ENCODE measurements around the gene NMNAT2. TPM values are rescaled to one million over a fixed set of nuclear protein-coding genes. Genes with fewer than 3 reads are reported as not detected.

Gene NMNAT2
- total and polyA plus RNA-seq, 9 donors, result 0.24 to 2.5 (median 0.77) TPM; not detected in 1

DNA sequence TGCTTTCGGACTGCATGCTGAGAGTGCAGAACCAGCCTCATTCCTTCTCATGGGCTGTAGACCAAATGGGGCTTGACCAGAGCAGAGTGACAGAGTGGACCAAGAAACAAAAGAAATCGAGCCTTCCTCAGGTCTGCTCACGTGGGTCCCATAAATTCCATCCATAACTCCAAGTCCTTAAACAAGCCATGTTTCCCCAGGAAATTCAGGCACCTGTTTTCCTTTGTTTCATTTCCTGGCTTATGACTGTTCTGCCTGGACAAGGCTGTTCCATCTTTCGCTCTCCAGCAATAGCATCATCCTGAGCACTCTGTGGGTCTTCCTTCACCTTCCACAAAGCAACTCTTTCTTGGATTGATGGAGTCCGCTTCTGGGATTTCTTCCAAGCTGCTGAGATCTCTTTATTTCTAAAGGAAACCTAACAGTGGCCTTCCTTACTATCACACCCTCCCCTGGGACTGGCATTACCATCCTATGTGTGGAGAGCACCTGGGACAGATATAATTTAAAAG is 168.2 kb downstream of the NMNAT2 start:
- no peak for TF ChIP-seq POLR2A (IDR thresholded peaks at IDR 0.05)
- TF ChIP-seq, protein P1, sequence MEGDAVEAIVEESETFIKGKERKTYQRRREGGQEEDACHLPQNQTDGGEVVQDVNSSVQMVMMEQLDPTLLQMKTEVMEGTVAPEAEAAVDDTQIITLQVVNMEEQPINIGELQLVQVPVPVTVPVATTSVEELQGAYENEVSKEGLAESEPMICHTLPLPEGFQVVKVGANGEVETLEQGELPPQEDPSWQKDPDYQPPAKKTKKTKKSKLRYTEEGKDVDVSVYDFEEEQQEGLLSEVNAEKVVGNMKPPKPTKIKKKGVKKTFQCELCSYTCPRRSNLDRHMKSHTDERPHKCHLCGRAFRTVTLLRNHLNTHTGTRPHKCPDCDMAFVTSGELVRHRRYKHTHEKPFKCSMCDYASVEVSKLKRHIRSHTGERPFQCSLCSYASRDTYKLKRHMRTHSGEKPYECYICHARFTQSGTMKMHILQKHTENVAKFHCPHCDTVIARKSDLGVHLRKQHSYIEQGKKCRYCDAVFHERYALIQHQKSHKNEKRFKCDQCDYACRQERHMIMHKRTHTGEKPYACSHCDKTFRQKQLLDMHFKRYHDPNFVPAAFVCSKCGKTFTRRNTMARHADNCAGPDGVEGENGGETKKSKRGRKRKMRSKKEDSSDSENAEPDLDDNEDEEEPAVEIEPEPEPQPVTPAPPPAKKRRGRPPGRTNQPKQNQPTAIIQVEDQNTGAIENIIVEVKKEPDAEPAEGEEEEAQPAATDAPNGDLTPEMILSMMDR (IDR thresholded peaks at IDR 0.05), result no peak
- TF ChIP-seq EP300 (IDR thresholded peaks at IDR 0.05), result no peak
- 86 to 92% (median 88%) methylated on average over 5 of the region's 5 CpGs for WGBS, 3 donors
- no peaks in the 10 kb centered on the region for H3K9me3 ChIP-seq
- no peak overlapping the region for H3K4me3 ChIP-seq
- H3K27ac ChIP-seq, result no peak overlapping the region
- H3K36me3 ChIP-seq, result no peaks in the 10 kb centered on the region
- H3K27me3 ChIP-seq, result no peaks in the 10 kb centered on the region
- H3K4me1 ChIP-seq (ENCODE audit: insufficient read depth), result no peaks in the 10 kb centered on the region
- no peak for DNase-seq
- intact Hi-C loops (cut with DNase I), result no loop called here

DNA sequence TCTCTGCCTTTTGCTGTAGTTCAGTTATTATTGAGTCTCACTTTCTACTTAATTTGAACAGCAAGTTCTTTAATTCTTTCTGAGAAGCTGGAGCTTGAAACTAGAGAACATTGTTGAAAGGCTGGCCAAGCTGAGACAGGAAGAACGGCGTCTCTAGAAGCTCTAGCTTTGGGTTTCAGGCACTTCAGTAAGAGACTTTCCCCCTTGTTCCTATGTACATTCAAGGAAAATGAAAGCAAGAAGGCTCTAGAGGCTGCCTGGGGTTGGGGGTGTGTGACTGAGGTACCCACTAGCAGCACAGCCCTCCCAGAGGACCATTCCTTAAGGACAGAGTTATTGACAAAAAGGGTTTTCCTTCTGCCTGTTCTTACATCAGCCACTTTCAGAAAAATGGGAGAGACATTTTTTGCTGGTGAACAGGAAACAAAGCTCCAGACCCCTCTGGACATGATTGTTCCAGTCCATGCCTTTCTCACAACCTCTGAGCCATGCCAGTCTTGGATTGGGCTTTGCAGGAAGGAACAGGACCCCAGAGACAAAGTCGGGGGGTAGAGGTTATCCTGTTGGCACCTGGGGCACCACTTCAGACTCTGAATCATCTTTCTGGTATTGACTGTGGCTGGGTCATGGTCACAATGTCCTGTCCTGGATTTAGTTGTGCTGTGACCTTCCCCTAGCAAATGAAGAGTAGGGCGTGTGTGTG is 169.0 kb downstream of the NMNAT2 start:
- DNase-seq, result no peak
- intact Hi-C loops (cut with DNase I), result no loop called here

DNA sequence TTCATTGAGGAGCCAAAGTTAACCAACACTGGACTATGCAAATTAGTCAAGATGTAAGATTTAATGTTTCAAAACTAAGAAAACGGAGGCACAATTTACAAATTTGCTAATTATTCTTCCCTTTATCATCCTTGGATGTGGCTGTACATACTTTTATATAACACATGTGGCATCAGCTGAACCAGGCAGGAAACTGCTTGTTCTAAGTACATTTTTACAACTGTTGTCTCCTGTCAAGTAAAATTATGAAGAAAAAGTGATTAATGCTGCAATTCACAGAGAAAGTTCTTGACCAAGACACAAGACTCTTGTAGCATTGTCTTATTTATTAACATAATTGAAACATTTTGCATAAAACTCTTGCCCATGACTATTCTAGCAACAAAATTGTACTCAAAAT is 170.2 kb downstream of the NMNAT2 start:
- intact Hi-C loops (cut with DNase I), result no loop called here
- no peak for DNase-seq
- Histone ChIP-seq H3K9me3 (no peaks in the 10 kb centered on the region), H3K27ac (no peak overlapping the region), H3K4me3 (no peak overlapping the region), H3K27me3 (no peaks in the 10 kb centered on the region), H3K36me3 (no peaks in the 10 kb centered on the region), H3K4me1 (ENCODE audit: insufficient read depth) (peaks cover 5% of the 10 kb centered on the region)
- 58 to 60% (median 59%) methylated on average over 1 of the region's 1 CpG for WGBS, 3 donors
- TF ChIP-seq POLR2A (IDR thresholded peaks at IDR 0.05) (no peak), EP300 (IDR thresholded peaks at IDR 0.05) (no peak)
- TF ChIP-seq, protein P1 (IDR thresholded peaks at IDR 0.05), result no peak

More for the DNA sequence above, 169.0 kb downstream of the NMNAT2 start:
- Histone ChIP-seq H3K4me1 (ENCODE audit: insufficient read depth) (no peaks in the 10 kb centered on the region), H3K27me3 (no peaks in the 10 kb centered on the region), H3K9me3 (no peaks in the 10 kb centered on the region), H3K36me3 (no peaks in the 10 kb centered on the region), H3K27ac (no peak overlapping the region), H3K4me3 (no peak overlapping the region)
- no peak for TF ChIP-seq EP300 (IDR thresholded peaks at IDR 0.05)
- no peak for TF ChIP-seq POLR2A (IDR thresholded peaks at IDR 0.05)
- TF ChIP-seq, protein P1 (IDR thresholded peaks at IDR 0.05), result no peak
- 80 to 86% (median 81%) methylated on average over 4 of the region's 4 CpGs for WGBS, 3 donors

DNA sequence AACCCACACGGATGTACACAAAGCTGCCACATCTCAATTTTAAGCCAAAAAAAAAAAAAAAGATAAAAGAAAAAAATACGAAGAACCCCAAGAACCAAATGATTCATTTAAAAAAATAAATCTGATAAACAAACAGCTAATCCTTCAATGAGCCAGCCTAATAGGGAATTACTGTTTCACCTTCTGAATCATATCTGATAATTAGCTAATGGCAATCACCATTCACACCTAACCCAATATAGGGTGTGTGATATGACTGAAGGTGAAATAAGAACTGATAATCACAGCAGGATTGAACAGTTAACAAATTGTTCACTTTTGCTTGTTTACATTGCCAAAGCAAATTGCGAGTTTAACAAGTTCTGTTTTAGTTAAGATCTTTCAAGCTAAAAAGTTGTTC is 170.7 kb downstream of the NMNAT2 start:
- H3K4me3 ChIP-seq, result no peak overlapping the region
- no peaks in the 10 kb centered on the region for H3K27me3 ChIP-seq
- no peaks in the 10 kb centered on the region for H3K36me3 ChIP-seq
- WGBS, 3 donors, result 74 to 89% (median 87%) methylated on average over 3 of the region's 3 CpGs
- no peak for DNase-seq
- H3K9me3 ChIP-seq, result no peaks in the 10 kb centered on the region
- H3K4me1 ChIP-seq (ENCODE audit: insufficient read depth), result peaks cover 6% of the 10 kb centered on the region
- TF ChIP-seq, protein P1 (IDR thresholded peaks at IDR 0.05), result no peak
- no peak for TF ChIP-seq EP300 (IDR thresholded peaks at IDR 0.05)
- TF ChIP-seq POLR2A (IDR thresholded peaks at IDR 0.05), result no peak
- intact Hi-C loops (cut with DNase I), result no loop called here
- H3K27ac ChIP-seq, result no peak overlapping the region

Measured in ovary (tissue), 9 donors.